Measurements from ENCODE around the gene TSPAN5.

DNA sequence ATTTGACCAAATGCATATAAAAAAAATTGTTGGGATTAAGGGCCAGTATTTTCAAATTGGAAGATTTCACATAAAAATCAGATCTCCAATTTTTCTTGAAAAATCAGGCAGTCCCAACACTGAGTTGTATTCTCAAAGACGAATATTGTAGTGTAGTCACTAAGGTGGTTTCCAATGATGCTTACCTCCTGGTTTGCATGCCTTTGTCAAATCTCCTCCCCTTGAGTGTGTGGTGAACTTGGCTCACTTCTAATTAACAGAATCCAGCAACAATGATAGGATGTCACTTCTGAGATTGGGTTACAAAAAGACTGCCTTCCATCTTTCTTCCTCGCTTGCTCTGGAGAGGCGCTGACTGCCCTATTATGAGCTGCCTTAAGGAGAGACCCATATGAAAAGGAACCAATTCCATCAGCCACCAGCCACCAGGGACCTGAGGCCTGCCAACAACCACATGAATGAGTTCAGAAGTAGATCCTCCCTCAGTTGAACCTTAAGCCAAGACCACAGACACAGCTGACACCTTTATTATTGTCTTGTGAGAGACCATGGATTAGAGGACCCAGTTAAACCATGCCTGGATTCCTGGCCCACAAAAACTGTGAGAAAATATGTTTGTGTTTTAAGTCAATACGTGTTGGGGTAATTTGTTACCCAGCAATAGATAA lies 31.2 kb upstream of the TSPAN5 start:
- TF ChIP-seq CTCF (IDR thresholded peaks at IDR 0.05) (no peak), POLR2A (IDR thresholded peaks at IDR 0.05) (no peak)

Data from testis (tissue), 2 donors.